GM21381 (cell line): ENCODE results near the gene RMC1.
A peak's percentile ranks its signal among the peaks of the same experiment; 100 is the strongest.
"Not testable (repeated sequence)": the region's sequence is repeated elsewhere in the genome, so short reads cannot be mapped to it uniquely, and the experiment has no call there.

Experiments used
- ATAC-seq: cut with Tn5 transposase; IDR thresholded peaks from one replicate; pipeline ENCODE4 v1.9.1; 2021; ENCODE audit warnings: mild to moderate bottlenecking, moderate library complexity; ENCODE audit not compliant: unreplicated experiment

Gene RMC1

DNA sequence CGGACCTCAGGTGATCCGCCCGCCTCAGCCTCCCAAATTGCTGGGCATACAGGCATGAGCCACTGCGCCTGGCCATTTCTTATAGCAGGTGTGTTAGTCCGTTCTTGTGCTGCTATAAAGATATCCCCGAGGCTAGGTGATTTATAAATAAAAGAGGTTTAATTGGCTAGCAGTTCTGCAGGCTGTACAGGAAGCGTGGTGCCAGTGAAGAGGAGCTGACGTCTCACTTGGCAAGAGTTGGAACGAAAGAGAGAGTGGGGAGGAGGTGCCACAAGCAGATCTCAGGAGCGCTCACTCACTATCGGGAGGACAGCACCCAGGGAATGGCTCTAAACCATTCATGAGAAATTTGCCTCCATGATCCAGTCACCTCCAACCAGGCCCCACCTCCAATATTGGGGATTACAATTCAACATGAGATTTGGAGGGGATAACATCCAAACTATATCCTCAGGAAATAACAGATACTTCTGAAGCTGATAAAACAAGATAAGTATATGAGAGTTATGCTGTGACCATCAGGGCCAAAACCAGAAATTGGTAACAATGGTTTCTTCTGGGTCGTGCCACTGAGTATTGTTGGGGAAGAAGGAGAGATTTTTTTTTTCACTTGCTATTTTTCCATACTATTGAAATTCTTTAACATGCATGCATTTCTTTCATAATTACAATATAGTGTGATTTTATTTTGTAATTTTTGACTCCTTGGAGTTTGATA lies 7.4 kb upstream of the RMC1 start:
- no peak for ATAC-seq

DNA sequence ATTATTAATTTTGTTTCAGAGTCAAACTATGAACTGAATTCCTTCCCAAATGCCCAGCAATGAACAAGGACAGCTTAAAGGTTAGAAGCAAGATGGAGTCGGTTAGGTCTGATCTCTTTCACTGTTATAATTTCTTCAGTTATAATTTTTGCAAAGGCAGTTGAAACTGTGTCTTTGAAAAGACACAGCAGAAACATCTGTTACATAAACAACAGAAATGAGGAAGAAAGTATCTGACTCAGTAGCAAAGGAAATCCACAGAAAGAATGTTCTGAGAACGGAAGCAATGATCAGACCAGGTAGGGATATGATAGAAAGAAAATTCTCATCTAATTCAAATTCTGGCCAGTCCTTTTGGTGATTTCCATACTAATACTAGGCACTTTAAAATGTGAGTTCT lies 5.2 kb upstream of the RMC1 start:
- no peak for ATAC-seq

DNA sequence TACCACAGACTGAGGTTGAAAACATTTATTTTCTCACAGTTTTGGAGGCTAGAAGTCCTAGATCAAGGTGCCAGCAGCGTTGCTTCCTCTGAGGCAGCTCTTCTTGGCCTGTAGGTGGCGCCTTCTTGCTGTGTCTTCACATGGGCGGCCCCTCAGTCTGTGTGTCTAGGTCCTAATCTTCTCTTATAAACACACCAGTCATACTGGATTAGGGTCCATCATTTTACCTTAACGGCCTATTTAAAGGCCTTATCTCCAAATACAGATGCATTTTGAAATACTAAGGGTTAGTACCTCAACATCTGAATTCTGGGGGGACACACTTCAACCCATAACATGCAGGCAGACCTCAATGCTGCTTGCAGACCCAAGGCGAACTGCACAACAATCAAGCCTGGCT lies 4.4 kb upstream of the RMC1 start:
- ATAC-seq: peak; percentile 33

DNA sequence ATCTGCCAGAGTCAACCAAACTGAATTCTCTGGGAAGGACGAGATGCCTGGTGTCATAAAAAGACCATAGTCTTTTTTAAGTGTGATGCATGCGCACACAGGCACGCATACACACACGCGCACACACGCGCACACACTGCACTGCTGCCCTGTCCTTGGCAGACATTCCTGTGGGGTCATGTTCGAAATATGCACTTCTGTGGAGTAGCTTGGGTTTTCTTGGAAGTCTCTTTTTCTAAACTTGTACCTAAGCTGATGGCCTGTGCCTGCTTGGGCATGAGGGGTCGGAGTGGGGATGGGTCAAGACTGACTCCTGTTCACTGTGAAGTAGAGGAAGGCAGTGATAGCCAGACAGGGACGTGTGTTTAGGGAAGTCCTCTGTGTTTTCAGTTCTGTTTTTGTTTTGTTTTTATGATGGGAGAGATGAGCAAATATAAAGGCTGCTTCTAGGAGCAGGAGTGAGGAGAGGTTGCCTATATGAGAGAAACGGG lies 4.0 kb upstream of the RMC1 start:
- ATAC-seq: no peak

DNA sequence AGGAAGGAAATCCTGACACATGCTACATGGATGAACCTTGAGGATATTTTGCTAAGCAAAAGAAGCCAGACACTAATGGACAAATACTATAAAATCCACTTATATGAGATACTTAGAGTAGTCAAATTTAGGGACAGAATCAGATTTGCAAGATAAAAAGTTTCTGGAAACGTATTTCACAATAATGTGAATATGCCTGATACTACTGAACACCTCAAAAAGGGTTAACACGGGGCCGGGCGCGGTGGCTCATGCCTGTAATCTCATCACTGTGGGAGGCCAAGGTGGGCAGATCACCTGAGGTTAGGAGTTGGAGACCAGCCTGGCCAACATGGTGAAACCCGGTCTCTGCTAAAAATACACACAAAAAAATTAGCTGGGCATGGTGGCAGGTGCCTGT lies 1.7 kb upstream of the RMC1 start:
- ATAC-seq: no peak

DNA sequence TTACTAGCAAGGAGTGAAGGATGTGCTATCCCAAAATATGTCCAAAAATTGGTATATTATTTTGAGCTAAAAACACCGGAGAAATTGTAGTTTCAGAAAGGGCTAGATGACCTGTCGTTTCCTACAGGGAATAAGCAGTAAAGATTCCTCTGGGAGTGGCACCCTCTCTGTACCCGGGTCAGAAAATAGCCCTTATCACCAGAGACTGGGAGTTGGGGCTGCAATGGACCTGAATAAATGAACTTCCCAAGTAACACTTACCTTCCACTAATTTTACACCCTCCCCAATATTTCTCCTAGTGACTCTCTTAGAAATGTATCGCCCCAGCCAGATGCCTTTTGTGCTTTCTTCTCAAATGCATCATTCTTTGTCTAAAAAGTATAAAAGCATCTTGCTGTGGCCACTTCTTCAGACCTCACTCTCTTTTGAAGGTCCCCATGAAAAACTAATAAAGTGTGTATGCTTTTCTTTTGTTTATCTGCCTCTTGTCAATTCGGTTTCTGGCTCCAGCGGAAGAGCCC lies 734 bp upstream of the RMC1 start:
- ATAC-seq: no peak

DNA sequence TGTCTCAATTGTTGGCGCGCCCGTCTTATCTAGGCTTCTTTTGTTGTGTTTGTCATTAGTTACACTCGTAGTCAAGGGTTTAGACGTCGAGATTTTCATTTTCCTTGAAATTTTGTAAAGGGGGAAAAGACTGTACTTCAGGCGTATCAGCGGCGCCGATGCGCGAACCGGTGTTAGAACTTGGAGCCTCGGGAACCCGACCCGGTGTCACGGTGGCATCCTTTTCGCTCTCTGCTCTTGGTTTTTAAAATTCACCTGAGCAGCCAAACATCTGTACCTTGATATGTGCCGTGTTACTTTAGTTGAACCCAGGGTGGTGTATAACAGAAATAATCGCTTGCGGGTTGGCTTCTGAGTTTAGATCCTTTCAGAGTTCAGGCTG lies 643 bp downstream of the RMC1 start:
- no peak for ATAC-seq

DNA sequence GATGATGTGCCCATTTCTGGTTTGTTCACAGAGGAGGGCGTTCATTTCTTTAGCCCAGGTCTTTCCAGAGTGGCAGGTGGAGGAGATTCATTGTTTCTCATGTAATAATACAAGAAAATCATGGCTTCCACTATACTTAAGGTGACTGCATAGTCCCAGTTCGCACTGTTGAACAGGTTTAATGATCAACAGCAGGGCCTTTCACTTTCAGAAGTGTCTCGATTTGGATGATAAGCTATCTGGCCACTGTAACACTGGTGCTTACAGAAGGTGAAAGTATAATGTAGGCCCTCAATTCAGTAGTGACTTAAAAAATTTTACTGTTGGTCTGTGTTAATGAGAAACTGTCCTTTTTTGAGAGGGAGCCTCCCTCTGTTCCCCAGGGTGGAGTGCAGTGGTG lies 1.4 kb downstream of the RMC1 start:
- peak; percentile 48 for ATAC-seq

DNA sequence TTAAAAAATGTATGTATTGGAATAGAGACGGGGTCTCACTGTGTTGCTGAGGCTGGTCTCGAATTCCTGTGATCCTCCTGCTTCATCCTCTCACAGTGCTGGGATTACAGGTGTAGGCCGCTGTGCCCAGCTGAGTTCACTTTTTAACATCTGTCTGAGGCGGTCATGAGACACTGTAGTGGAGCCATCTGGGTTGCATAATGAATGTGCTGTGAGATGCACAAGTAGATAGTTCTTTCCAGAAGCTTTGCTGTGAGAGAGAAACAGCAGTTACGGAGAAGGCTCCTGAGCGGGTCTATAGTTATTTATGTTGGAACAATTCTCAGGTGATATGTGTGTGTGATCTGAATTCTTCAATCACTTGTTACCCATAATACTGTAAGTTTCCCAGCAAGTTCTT lies 3.1 kb downstream of the RMC1 start:
- no peak for ATAC-seq

DNA sequence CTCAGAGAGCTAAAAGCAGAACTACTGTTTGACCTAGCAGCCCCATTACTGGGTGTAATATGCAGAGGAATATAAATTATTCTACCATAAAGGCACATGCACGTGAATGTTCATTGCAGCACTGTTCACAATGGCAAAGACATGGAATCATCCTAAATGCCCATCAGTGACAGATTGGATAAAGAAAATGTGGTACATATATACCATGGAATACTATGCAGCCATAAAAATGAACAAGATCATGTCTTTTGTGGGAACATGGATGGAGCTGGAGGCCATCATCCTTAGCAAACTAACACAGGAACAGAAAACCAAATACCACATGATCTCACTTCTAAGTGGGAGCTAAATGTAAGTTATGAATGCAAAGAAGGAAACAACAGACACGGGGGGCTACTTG lies 7.6 kb downstream of the RMC1 start:
- ATAC-seq: not testable (repeated sequence)

DNA sequence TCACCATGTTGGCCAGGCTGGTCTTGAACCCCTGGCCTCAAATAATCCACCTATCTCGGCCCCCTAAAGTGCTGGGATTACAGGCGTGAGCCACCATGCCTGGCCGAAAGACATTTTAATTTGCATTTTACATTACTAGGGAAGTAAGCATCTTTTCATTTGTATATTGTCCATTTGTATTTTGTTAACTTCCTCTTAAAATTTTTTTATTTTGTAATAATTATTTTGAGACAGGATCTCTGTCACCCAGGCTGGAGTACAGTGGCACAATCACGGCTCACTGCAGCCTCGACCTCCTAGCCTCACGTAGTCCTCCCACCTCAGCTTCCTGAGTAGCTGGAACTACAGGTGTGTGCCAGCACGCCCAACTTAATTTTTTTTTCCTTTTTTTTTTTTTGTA lies 8.9 kb downstream of the RMC1 start:
- ATAC-seq: not testable (repeated sequence)

DNA sequence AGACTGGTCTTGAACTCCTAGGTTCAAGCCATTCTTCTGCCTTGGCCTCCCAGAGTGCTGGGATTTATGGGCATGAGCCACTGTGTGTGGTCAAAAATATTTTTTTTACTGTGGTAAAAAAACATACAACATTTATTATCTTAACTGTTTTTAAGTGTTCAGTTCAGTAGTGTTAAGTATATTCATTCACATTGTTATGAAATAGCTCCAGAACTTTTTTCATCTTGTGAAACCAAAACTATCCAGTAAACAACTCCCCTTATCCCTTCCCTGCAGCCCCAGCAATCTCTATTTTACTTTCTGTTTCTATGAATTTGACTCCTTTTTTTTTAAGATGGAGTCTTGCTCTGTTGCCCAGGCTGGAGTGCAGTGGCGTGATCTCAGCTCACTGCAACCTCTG lies 9.3 kb downstream of the RMC1 start:
- no peak for ATAC-seq

DNA sequence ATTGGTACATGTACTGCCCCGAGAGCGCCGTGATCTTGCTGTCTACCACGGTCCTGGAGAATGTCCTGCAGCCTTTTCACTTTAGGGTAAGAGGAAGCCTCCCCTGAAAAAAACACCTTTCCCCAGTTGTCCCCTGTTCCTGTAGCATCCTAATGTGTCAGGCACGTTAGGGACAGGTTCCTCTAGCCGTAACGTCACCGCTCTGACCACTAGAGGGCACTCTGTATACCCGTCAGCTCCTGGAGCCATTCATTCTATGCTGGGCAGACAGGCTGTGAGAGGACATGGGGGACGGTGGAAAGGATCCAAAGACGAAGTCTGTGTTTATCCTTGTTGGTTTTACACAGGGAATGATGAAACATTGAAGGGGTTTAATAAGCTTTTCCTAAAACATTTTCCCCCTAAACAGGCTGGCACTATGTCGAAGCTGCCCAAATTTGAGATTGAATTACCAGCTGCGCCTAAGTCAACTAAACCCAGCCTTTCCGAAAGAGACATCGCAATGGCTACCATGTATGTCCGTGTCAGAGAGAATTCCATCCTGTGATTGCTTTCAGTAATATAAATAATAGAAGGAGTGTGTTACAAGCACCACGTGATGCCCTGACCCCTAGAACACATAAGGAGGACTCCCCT lies 12.7 kb downstream of the RMC1 start:
- peak; percentile 64 for ATAC-seq

DNA sequence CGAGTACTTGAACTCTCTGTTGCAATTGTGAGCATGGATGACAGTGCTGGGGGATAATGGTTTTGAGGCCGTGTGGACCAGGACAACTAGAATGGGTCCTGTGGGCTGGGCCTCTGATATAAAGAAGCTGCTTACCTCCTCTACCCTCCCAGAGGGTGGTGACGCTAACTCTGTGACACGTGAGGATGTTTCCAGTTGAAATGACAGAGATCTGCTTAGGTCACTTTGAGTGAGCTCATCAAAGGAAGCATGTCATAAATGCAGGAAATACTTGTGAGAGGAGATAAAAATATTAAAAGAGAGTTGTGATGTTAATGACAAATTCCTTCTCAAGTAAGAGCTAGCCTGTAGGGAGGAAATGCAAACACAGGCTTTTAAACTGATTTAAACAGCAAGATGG lies 16.4 kb downstream of the RMC1 start:
- ATAC-seq: no peak

DNA sequence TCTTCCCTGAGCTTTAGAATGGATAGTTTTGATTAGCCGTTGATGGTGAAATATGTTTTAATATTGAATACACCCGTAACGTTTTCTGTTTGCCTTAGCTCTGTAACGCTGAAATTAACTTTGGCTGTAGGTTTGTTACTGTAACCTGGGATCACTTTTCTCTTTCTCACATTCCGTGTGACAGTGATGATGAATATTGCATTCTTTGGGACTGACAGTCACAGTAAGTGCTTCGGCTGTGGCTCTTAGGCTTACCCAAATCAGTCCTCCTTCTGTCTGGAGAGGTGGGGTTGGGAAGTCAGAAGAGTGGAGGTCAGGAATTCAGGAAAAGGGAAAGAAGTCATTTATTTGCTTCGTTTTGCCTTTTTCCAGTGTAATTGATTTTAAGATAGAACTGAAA lies 18.0 kb downstream of the RMC1 start:
- ATAC-seq: no peak

DNA sequence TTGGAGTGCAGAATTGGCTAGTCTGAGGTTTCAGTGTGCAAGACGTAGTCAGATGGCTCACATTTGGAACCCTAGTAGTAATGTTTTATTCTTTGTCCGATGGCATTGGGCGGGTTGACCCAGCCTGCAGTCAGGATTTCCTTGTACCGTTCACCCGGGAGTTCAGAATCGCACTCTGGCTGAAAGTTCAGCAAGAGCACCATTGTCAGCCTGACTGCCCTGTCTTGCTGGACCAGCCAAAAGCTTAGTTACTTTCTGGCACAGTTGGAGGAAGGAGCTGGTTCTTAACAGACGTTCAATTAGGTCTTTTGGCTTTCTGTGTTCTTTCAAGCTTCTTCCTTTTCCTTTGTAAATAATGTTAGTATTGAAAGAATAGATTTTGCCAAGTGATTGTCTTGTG lies 18.6 kb downstream of the RMC1 start:
- ATAC-seq: no peak

DNA sequence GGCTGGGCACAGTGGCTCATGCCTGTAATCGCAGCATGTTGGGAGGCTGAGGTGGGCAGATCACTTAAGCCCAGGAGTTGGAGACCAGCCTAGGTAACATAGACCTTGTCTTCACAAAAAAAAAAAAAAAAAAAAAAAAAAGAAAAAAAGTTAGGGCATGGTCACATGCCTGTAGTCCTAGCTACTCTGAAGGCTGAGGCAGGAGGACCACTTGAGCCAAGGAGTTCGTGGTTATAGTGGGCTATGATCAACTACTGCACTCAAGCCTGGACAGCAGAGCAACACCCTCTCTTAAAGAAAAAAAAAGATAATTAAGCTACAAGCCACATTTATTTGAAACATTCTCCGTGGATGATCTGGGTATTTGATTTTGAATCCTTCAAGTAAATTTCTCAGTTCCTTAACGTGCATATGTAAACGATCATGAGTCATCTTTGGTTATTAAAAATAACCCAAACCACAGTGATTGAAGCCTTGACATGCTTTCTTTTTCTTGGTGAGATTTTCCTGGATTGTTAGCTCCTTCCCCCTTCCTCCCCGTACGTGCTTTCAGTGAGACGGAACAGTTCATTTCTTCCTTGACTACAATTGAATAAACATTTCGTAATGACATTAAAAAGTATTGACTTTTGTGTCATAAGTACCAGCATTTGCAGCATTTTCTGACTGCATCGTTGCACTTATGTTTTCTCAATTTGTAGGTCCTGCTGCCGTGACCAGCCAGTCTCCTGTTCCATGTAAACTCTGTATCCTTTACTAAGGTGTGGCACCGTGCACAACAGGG lies 20.3 kb downstream of the RMC1 start:
- no peak for ATAC-seq

DNA sequence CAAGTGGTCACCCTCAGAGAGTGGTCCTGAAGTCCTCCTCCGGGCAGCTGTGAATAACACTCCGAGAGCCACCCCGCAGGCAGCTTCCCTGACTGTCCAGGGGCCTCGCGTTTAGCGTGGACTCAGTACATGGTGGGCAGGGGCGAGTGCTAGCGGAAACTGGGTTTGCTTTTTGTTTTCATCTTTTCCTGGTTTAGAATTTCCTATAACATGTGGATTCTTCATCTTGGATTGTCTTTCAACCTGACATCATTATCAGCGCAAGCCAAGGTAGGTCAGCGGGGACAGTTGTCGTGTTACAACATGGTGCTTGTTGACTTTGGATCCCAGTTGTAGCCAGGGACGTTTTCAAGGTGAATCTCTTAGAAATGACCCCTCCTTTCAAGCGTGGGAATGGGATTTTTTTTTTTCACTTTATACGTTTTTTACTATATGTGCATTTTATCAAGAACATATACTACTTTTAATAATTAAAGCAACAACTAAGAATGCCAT lies 20.9 kb downstream of the RMC1 start:
- ATAC-seq: no peak

DNA sequence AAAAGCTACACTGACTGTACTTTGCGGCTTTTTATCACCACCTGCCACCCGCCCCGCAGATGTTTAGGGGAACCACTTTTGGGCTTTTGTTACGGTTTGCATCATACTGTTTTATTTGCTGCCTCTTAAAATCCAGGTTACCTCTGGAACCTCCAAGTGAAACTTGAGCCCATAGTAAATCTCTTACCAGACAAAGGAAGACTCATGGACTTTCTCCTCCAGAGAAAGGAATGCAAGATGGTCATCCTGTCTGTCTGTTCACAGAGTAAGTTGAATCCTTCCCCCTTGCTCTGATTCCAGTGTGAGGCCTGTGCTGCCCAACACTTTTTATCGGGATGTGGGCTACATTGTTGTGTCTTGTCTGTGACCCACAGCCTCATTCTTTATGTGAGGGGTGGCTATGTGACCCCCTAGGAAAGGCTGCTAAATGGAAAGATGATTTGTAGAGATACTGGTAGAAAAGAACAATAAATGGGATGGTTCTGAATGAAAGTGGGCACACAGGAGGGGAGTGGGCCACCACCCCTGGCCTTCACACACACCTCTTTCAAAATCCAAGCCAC lies 23.3 kb downstream of the RMC1 start:
- no peak for ATAC-seq

DNA sequence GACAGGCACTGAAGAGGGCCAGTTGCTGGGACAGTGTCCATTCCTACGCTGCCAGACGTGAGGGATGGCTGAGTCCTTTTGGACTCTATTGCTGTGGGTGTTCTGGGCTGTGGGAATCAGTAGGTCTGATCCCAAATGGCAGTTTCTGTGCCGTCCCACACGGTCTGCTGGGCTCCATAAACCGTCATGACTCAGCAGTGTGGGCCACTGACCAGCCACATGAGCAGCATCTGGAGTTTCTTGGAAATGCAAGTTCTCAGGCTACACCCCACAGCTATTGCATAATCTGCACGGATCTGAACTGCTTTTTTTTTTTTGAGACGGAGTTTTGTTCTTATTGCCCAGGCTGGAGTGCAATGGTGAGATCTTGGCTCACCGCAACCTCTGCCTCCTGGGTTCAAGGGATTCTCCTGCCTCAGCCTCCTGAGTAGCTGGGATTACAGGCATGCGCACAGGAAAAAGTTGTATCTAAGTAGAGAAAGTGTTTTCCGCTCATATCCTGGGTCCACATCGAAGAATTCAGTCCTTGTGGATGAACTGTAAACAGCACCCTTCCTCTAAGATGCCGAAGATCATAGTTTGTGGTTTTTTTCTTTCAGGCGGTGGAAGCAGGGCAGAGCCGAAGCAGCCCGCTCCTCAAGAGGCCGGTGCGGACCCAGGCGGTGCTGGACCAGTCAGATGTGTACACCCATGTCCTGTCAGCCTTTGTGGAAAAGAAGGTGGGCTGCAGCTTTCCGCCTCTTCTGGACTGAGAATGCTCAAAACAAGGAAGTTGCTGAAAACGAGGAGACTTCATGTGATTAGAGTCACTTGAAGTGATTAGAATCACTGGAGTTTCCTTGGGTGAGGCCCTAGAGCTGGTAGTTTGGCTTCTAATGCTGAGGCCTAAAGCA lies 25.5 kb downstream of the RMC1 start:
- ATAC-seq: no peak
